ENCODE measurements around the gene TMEM179B. TPM values are rescaled to one million over a fixed set of nuclear protein-coding genes. Genes with fewer than 3 reads are reported as not detected.
A peak's percentile ranks its signal among the peaks of the same experiment; 100 is the strongest.

TMEM179B gene
- total RNA-seq, 1 donor from 2014 or later = 34.6 TPM

DNA sequence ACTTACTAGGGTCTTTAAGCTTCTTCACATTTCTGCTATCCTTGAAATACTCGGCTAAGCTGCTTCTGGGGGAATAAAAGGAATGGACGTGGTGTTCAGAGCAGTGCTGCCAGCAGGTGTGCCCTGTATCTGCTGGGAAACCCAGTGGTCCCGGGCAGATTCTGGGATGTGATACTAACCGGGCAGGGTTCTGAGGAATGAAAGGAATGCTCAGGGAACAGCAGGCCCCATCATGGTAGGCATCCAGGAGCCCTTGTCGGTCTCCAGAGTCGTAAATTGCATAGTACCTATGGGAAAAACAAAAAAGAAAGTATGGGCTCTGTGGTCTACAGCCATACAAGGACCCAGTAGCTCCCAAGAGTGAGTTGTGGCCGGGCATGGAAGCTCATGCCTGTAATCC, 9.1 kb downstream of the TMEM179B start:
- peaks cover 85% of the 10 kb centered on the region for H3K36me3 Mint-ChIP-seq (ENCODE audit: low read depth)
- peaks cover 14% of the 10 kb centered on the region for H3K4me1 Mint-ChIP-seq (ENCODE audit: low read depth)
- no peaks in the 10 kb centered on the region for H3K27me3 Mint-ChIP-seq (ENCODE audit: low read depth)
- H3K4me3 Mint-ChIP-seq (ENCODE audit: low read depth) = no peak overlapping the region
- no peaks in the 10 kb centered on the region for H3K9me3 Mint-ChIP-seq
- no peak overlapping the region for H3K27ac Mint-ChIP-seq
- DNase-seq (ENCODE audit: low spot score) = no peak
- intact Hi-C loops (cut with micrococcal nuclease) = no loop called here

GRCh38 chr11:62799486-62799885, 12.3 kb downstream of the TMEM179B start:
- Mint-ChIP-seq H3K4me1 (ENCODE audit: low read depth) (peaks cover 23% of the 10 kb centered on the region), H3K27ac (no peak overlapping the region), H3K4me3 (ENCODE audit: low read depth) (no peak overlapping the region), H3K9me3 (no peaks in the 10 kb centered on the region), H3K27me3 (ENCODE audit: low read depth) (no peaks in the 10 kb centered on the region), H3K36me3 (ENCODE audit: low read depth) (peaks cover 93% of the 10 kb centered on the region)
- DNase-seq (ENCODE audit: low spot score) = no peak
- intact Hi-C loops (cut with micrococcal nuclease) = no loop called here

GRCh38 chr11:62801071-62801470, 13.9 kb downstream of the TMEM179B start:
- Mint-ChIP-seq H3K27ac (no peak overlapping the region), H3K4me1 (ENCODE audit: low read depth) (peaks cover 25% of the 10 kb centered on the region), H3K36me3 (ENCODE audit: low read depth) (peaks cover 81% of the 10 kb centered on the region), H3K27me3 (ENCODE audit: low read depth) (no peaks in the 10 kb centered on the region), H3K9me3 (no peaks in the 10 kb centered on the region), H3K4me3 (ENCODE audit: low read depth) (no peak overlapping the region)
- intact Hi-C loops (cut with micrococcal nuclease) = no loop called here
- no peak for DNase-seq (ENCODE audit: low spot score)

GRCh38 chr11:62804310-62805075, 17.3 kb downstream of the TMEM179B start:
- peak overlapping the region; percentile 98 for H3K4me3 Mint-ChIP-seq (ENCODE audit: low read depth)

DNA sequence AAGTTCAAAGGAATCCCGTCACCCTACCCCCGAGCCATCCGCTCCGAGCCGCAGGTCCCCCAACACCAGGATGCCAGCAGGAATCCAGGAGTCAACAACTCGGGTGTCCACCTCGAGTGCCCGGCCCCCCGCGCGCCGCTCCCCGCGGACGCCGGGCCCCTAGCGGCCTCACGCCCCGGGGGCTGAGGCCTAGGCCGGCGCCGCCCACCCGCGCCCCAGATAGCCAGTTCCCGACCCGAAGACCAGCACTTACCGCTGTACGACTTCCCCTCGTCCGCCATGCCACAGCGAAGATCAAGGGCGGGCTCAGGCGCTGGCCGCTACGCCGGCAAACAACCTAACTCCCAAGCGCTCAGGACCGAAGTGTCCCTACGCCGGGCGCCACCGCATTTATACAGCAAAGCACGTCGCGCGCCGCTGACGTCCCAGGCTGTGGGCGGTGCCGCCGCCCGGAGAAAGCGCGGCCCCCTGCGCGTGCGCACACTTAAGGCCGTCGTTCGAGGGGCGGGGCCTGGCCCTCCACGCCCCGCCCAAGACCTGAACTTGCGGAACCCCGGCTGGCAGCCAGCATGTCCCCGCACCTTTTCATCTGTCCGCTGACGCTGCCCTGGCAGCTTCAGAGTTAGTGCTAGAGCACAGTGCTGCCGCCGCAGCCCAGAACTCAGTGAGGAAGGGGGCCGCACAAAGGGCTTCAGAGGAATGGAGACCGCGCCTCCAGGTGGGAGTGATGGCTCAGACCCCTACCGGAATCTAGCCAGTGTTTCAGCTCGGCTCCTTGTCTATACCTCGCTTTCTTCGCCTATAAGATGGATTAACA, 18.1 kb downstream of the TMEM179B start, which contains the start of gene NXF1:
TSS of gene NXF1 (minus strand) at position 365 of the 817 bp plus-strand sequence. CDS start at position 281, 84 bp downstream.
- intact Hi-C loops (cut with micrococcal nuclease) = loop anchor here (1.0 to 2.0 kb wide), 5 partner anchors 13 to 50 kb away; partner anchors contain the start of genes TMEM179B, TMEM223, WDR74 and ZBTB3
- H3K36me3 Mint-ChIP-seq (ENCODE audit: low read depth) = peaks cover 53% of the 10 kb centered on the region

More at GRCh38 chr11:62804310-62805075, 17.3 kb downstream of the TMEM179B start:
- H3K27me3 Mint-ChIP-seq (ENCODE audit: low read depth) = no peaks in the 10 kb centered on the region
- H3K4me1 Mint-ChIP-seq (ENCODE audit: low read depth) = peaks cover 31% of the 10 kb centered on the region
- H3K27ac Mint-ChIP-seq = peak overlapping the region; percentile 94
- intact Hi-C loops (cut with micrococcal nuclease) = loop anchor here (1.0 to 2.0 kb wide), 5 partner anchors 12 to 50 kb away; partner anchors contain the start of genes TMEM179B, TMEM223, WDR74 and ZBTB3
- peaks cover 60% of the 10 kb centered on the region for H3K36me3 Mint-ChIP-seq (ENCODE audit: low read depth)
- DNase-seq (ENCODE audit: low spot score) = no peak
- H3K9me3 Mint-ChIP-seq = no peaks in the 10 kb centered on the region

GRCh38 chr11:62805961-62806441, 18.8 kb downstream of the TMEM179B start:
- Mint-ChIP-seq H3K27me3 (ENCODE audit: low read depth) (no peaks in the 10 kb centered on the region), H3K36me3 (ENCODE audit: low read depth) (peaks cover 48% of the 10 kb centered on the region), H3K9me3 (no peaks in the 10 kb centered on the region), H3K27ac (peak overlapping the region; percentile 89), H3K4me3 (ENCODE audit: low read depth) (peak overlapping the region; percentile 98), H3K4me1 (ENCODE audit: low read depth) (peaks cover 30% of the 10 kb centered on the region)
- DNase-seq (ENCODE audit: low spot score) = no peak
- intact Hi-C loops (cut with micrococcal nuclease) = loop anchor here (1.0 to 2.0 kb wide), 5 partner anchors 14 to 51 kb away; partner anchors contain the start of genes TMEM179B, TMEM223, WDR74 and ZBTB3

More for the DNA sequence above, 18.1 kb downstream of the TMEM179B start, which contains the start of gene NXF1:
- peak; percentile 95 for DNase-seq (ENCODE audit: low spot score)
- H3K9me3 Mint-ChIP-seq = no peaks in the 10 kb centered on the region
- peaks cover 30% of the 10 kb centered on the region for H3K4me1 Mint-ChIP-seq (ENCODE audit: low read depth)
- no peaks in the 10 kb centered on the region for H3K27me3 Mint-ChIP-seq (ENCODE audit: low read depth)
- peak within 1 kb of the TSS; percentile 94 for H3K27ac Mint-ChIP-seq
- peak within 1 kb of the TSS; percentile 98 for H3K4me3 Mint-ChIP-seq (ENCODE audit: low read depth)

GRCh38 chr11:62806611-62807121, 19.5 kb downstream of the TMEM179B start:
- H3K4me3 Mint-ChIP-seq (ENCODE audit: low read depth) = peak overlapping the region; percentile 98
- intact Hi-C loops (cut with micrococcal nuclease) = no loop called here
- peaks cover 42% of the 10 kb centered on the region for H3K36me3 Mint-ChIP-seq (ENCODE audit: low read depth)
- no peaks in the 10 kb centered on the region for H3K9me3 Mint-ChIP-seq
- no peak for DNase-seq (ENCODE audit: low spot score)
- no peaks in the 10 kb centered on the region for H3K27me3 Mint-ChIP-seq (ENCODE audit: low read depth)
- H3K27ac Mint-ChIP-seq = no peak overlapping the region
- H3K4me1 Mint-ChIP-seq (ENCODE audit: low read depth) = peaks cover 27% of the 10 kb centered on the region

DNA sequence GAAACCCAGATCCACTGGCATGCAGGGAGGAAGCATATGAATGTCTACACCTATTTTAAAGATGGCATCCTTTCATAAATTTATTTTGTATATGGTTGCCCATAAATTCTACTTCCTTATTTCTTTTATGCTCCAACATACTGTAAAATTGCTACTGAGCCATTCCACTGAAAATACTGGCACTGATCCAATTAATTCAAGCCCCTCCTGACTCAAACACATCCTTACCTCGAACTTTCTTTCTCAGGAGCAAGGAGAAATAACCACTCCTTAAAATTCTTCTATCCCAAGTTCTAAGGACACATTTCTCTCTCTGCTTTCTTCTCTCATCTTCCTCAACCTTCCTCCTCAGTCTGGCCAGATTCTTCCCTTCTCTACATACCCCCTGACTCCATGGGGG, 23.5 kb downstream of the TMEM179B start:
- intact Hi-C loops (cut with micrococcal nuclease) = no loop called here
- Mint-ChIP-seq H3K27me3 (ENCODE audit: low read depth) (no peaks in the 10 kb centered on the region), H3K36me3 (ENCODE audit: low read depth) (peaks cover 16% of the 10 kb centered on the region), H3K4me1 (ENCODE audit: low read depth) (peaks cover 8% of the 10 kb centered on the region), H3K27ac (no peak overlapping the region), H3K9me3 (no peaks in the 10 kb centered on the region), H3K4me3 (ENCODE audit: low read depth) (no peak overlapping the region)
- DNase-seq (ENCODE audit: low spot score) = no peak

DNA sequence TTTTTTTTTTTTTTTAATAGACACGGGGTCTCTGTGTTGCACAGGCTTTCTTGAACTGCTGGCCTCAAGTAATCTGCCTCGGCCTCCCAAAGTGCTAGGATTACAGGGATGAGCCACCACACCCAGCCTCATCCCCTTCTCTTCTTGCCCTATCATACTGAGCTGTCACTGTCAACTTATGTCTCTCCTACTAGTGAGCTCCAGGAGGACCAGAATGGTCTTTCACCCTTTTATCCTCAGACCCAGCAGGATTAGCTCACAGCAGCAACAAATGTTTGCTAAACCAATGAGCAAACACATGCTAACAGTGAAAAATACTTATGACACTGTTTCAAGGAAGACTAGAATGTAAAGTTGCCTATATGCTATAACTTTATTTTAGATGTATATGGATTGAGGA, 24.5 kb downstream of the TMEM179B start:
- intact Hi-C loops (cut with micrococcal nuclease) = no loop called here
- no peak overlapping the region for H3K4me3 Mint-ChIP-seq (ENCODE audit: low read depth)
- peaks cover 13% of the 10 kb centered on the region for H3K36me3 Mint-ChIP-seq (ENCODE audit: low read depth)
- no peak for DNase-seq (ENCODE audit: low spot score)
- peaks cover 1% of the 10 kb centered on the region for H3K4me1 Mint-ChIP-seq (ENCODE audit: low read depth)
- H3K9me3 Mint-ChIP-seq = no peaks in the 10 kb centered on the region
- no peaks in the 10 kb centered on the region for H3K27me3 Mint-ChIP-seq (ENCODE audit: low read depth)
- H3K27ac Mint-ChIP-seq = no peak overlapping the region

DNA sequence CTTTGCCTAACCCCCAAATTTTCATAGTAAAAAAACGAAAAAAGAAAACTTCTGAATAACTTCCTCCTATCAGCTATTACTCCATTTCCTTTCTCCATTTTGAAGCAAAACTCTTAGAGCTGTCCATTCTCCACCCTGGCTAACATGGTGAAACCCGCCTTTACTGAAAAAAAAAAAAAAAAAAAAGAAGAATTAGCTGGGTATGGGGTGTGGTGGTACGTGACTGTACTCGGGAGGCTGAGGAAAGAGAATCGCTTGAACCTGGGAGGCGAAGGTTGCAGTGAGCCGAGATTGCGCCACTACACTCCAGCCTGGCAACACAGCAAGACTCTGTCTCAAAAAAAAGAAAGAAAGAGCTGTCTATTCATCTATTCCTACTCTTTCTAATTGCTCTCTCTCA, 29.4 kb downstream of the TMEM179B start:
- Mint-ChIP-seq H3K4me1 (ENCODE audit: low read depth) (no peaks in the 10 kb centered on the region), H3K36me3 (ENCODE audit: low read depth) (peaks cover 27% of the 10 kb centered on the region), H3K9me3 (no peaks in the 10 kb centered on the region), H3K4me3 (ENCODE audit: low read depth) (no peak overlapping the region), H3K27me3 (ENCODE audit: low read depth) (no peaks in the 10 kb centered on the region), H3K27ac (no peak overlapping the region)
- no peak for DNase-seq (ENCODE audit: low spot score)
- intact Hi-C loops (cut with micrococcal nuclease) = no loop called here

GRCh38 chr11:62817129-62817528, 29.9 kb downstream of the TMEM179B start:
- no peak overlapping the region for H3K4me3 Mint-ChIP-seq (ENCODE audit: low read depth)
- peaks cover 27% of the 10 kb centered on the region for H3K36me3 Mint-ChIP-seq (ENCODE audit: low read depth)
- no peaks in the 10 kb centered on the region for H3K27me3 Mint-ChIP-seq (ENCODE audit: low read depth)
- intact Hi-C loops (cut with micrococcal nuclease) = no loop called here
- H3K27ac Mint-ChIP-seq = no peak overlapping the region
- H3K4me1 Mint-ChIP-seq (ENCODE audit: low read depth) = no peaks in the 10 kb centered on the region
- DNase-seq (ENCODE audit: low spot score) = no peak
- no peaks in the 10 kb centered on the region for H3K9me3 Mint-ChIP-seq

DNA sequence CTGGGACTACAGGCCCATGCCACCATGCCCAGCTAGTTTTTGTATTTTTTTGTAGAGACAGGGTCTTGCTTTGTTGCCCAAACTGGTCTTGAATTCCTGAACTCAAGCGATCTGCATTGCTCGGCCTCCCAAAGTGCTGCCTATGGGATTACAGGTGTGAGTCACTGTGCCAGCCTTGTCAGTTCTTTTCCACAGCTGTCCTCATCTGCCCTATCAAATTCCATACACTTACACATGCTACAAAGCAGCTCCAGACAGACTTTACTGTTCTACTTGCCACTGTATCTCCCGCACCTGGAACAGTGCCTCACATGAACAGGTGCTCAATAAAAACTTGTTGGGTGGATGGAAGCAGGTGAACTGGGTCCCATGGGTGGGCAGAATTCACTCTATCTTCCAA, 36.5 kb downstream of the TMEM179B start:
- Mint-ChIP-seq H3K27me3 (ENCODE audit: low read depth) (no peaks in the 10 kb centered on the region), H3K4me1 (ENCODE audit: low read depth) (peaks cover 2% of the 10 kb centered on the region)

More for the DNA sequence above, 36.5 kb downstream of the TMEM179B start:
- Mint-ChIP-seq H3K4me3 (ENCODE audit: low read depth) (no peak overlapping the region), H3K9me3 (no peaks in the 10 kb centered on the region), H3K36me3 (ENCODE audit: low read depth) (peaks cover 57% of the 10 kb centered on the region), H3K27ac (no peak overlapping the region)
- no peak for DNase-seq (ENCODE audit: low spot score)
- intact Hi-C loops (cut with micrococcal nuclease) = no loop called here
